DMS153 treated with DMSO at 0.1 percent for 48 hours (cell line): ENCODE results near the gene ZNF280B.

Source experiments
- DNase-seq: peaks from one replicate; lab custom pipeline; 2025; ENCODE audit not compliant: unreplicated experiment; lab: John Stamatoyannopoulos, UW

The ZNF280B gene

GRCh38 chr22:22508274-22509176 lies at the start of gene ZNF280B:
TSS of gene ZNF280B (minus strand) at chr22:22508742. CDS start at chr22:22489398, 19,344 bp downstream.
- DNase-seq, result peak; percentile 61

GRCh38 chr22:22556995-22557925 lies 48.7 kb upstream of the ZNF280B start:
- peak; percentile 13 for DNase-seq

GRCh38 chr22:22556578-22556977 lies 48.0 kb upstream of the ZNF280B start:
- DNase-seq, result no peak

GRCh38 chr22:22555596-22555995 lies 47.1 kb upstream of the ZNF280B start:
- DNase-seq, result no peak

GRCh38 chr22:22554587-22555284 lies 46.2 kb upstream of the ZNF280B start:
- DNase-seq, result no peak

GRCh38 chr22:22553735-22554586 lies 45.4 kb upstream of the ZNF280B start:
- no peak for DNase-seq

GRCh38 chr22:22553141-22553540 lies 44.6 kb upstream of the ZNF280B start:
- no peak for DNase-seq

GRCh38 chr22:22552630-22553029 lies 44.1 kb upstream of the ZNF280B start:
- DNase-seq, result no peak

- DNase-seq, result no peak
Measured at GRCh38 chr22:22550789-22551434, 42.4 kb upstream of the ZNF280B start.

GRCh38 chr22:22548910-22549309 lies 40.4 kb upstream of the ZNF280B start:
- no peak for DNase-seq

- DNase-seq, result no peak
Measured at GRCh38 chr22:22548317-22548716, 39.8 kb upstream of the ZNF280B start.

- DNase-seq, result no peak
Measured at GRCh38 chr22:22547692-22548300, 39.3 kb upstream of the ZNF280B start.

GRCh38 chr22:22547226-22547625 lies 38.7 kb upstream of the ZNF280B start:
- DNase-seq, result no peak

GRCh38 chr22:22546490-22546889 lies 37.9 kb upstream of the ZNF280B start:
- DNase-seq, result no peak

GRCh38 chr22:22545084-22545483 lies 36.5 kb upstream of the ZNF280B start:
- DNase-seq, result no peak

- DNase-seq, result no peak
Measured at GRCh38 chr22:22538226-22538989, 29.9 kb upstream of the ZNF280B start.

- no peak for DNase-seq
Measured at GRCh38 chr22:22536916-22537315, 28.4 kb upstream of the ZNF280B start.

GRCh38 chr22:22536515-22536914 lies 28.0 kb upstream of the ZNF280B start:
- no peak for DNase-seq
